Activated B cell treated with CpG ODN at 0.5 μM for 24 hours (primary cell): ENCODE data around the gene CFLAR. TPM values are rescaled to one million over a fixed set of nuclear protein-coding genes. Genes with fewer than 3 reads are reported as not detected.
"Not testable (repeated sequence)": the region's sequence is repeated elsewhere in the genome, so short reads cannot be mapped to it uniquely, and the experiment has no call there.

Experiments used
- ATAC-seq: fragments of 200-7000 bp; cut with Tn5 transposase; one replicate; pipeline ENCODE4 v1.10.0; 2021; ENCODE audit warnings: low read depth, mild to moderate bottlenecking, moderate library complexity
- CTCF ChIA-PET: fragments of 350-600 bp; sonication (Branson Sonifier 250); formaldehyde crosslinking; loops from one replicate; lab custom pipeline; 2021; ENCODE audit warnings: antibody characterized with exemption; lab: Charles Lee
- POLR2A ChIA-PET: fragments of 350-600 bp; sonication (Branson Sonifier 250); formaldehyde crosslinking; loops from one replicate; lab custom pipeline; 2021; ENCODE audit warnings: antibody characterized with exemption; lab: Charles Lee
- DNase-seq: peaks from one replicate; pipeline ENCODE4 v3.0.0; 2022
- H3K27ac Mint-ChIP-seq: one replicate; pipeline ENCODE4 v1.8.0; 2020; ENCODE audit warnings: mixed read lengths
- H3K27me3 Mint-ChIP-seq: one replicate; pipeline ENCODE4 v1.8.0; 2021; ENCODE audit warnings: mixed read lengths
- H3K36me3 Mint-ChIP-seq: one replicate; pipeline ENCODE4 v1.8.0; 2021; ENCODE audit warnings: low read depth, mixed read lengths
- H3K4me1 Mint-ChIP-seq: one replicate; pipeline ENCODE4 v1.8.0; 2021; ENCODE audit warnings: mixed read lengths
- H3K4me3 Mint-ChIP-seq: one replicate; pipeline ENCODE4 v1.8.0; 2020; ENCODE audit warnings: mild to moderate bottlenecking, mixed read lengths
- H3K9me3 Mint-ChIP-seq: one replicate; pipeline ENCODE4 v1.8.0; 2020; ENCODE audit warnings: mixed read lengths
- CTCF ChIP-seq: fragments of 200-600 bp; IDR thresholded peaks from one replicate; pipeline ENCODE4 v1.8.0; 2022; ENCODE audit warnings: antibody characterized with exemption, mild to moderate bottlenecking
- intact Hi-C: fragments of 100-400 bp; cut with micrococcal nuclease; formaldehyde crosslinking; loops from one replicate; pipeline ENCODE4 v1.15.1; 2024
- total RNA-seq: library from RNA; stranded (reverse); gene quantifications from 2 replicates; pipeline ENCODE4 v1.2.3, GENCODE V29; 2022

Gene CFLAR
- total RNA-seq, 1 donor from 2014 or later = 320 TPM

- CTCF ChIA-PET = interaction anchor here (0.8 to 2.9 kb wide), 21 partner anchors 9 to 280 kb away, joined by 3 to 147 read pairs (median 5); partner anchors contain the start of gene ORC2
- Mint-ChIP-seq H3K4me3 (peak overlapping the region; percentile 92), H3K27me3 (no peaks in the 10 kb centered on the region), H3K4me1 (peaks cover 50% of the 10 kb centered on the region), H3K27ac (peak overlapping the region; percentile 83), H3K9me3 (no peaks in the 10 kb centered on the region), H3K36me3 (peaks cover 13% of the 10 kb centered on the region)
- ATAC-seq = no peak
- POLR2A ChIA-PET = interaction anchor here (1.1 to 3.6 kb wide), 9 partner anchors 9 to 220 kb away, joined by 3 to 73 read pairs (median 6); partner anchors contain the start of genes CASP8, CFLAR and ORC2
- no peak for TF ChIP-seq CTCF
- intact Hi-C loops = loop anchor here (1.0 to 5.0 kb wide), 5 partner anchors 26 to 296 kb away; partner anchors contain the start of genes NIF3L1 and PPIL3
- no peak for DNase-seq
Measured at GRCh38 chr2:201183365-201183727, 67.4 kb downstream of the CFLAR start.

GRCh38 chr2:201183835-201184234 is 67.9 kb downstream of the CFLAR start:
- POLR2A ChIA-PET = interaction anchor here (2.2 to 3.6 kb wide), 2 partner anchors 11 to 49 kb away, joined by 12 to 73 read pairs; no protein-coding TSS in a partner anchor
- CTCF ChIA-PET = interaction anchor here (1.1 to 2.9 kb wide), 7 partner anchors 11 to 280 kb away, joined by 3 to 147 read pairs (median 5); no protein-coding TSS in a partner anchor
- peak overlapping the region; percentile 78 for H3K4me3 Mint-ChIP-seq
- not testable (repeated sequence) for H3K27me3 Mint-ChIP-seq, H3K9me3 Mint-ChIP-seq, DNase-seq, H3K27ac Mint-ChIP-seq, ATAC-seq
- peaks cover 52% of the 10 kb centered on the region for H3K4me1 Mint-ChIP-seq
- H3K36me3 Mint-ChIP-seq = peaks cover 16% of the 10 kb centered on the region
- intact Hi-C loops = loop anchor here (1.0 to 5.0 kb wide), 6 partner anchors 9 to 297 kb away; partner anchors contain the start of genes NIF3L1 and PPIL3

- intact Hi-C loops = loop anchor here (1.0 to 5.0 kb wide), 2 partner anchors 9 to 297 kb away; partner anchors contain the start of genes NIF3L1 and PPIL3
- CTCF ChIA-PET = interaction anchor here (2.2 to 2.9 kb wide), 3 partner anchors 11 to 49 kb away, joined by 8 to 147 read pairs (median 23); no protein-coding TSS in a partner anchor
- Mint-ChIP-seq H3K4me1 (peaks cover 52% of the 10 kb centered on the region), H3K27ac (peak overlapping the region; percentile 50), H3K36me3 (peaks cover 16% of the 10 kb centered on the region), H3K4me3 (peak overlapping the region; percentile 78)
- not testable (repeated sequence) for ATAC-seq, H3K27me3 Mint-ChIP-seq, H3K9me3 Mint-ChIP-seq, DNase-seq
- POLR2A ChIA-PET = interaction anchor here (2.2 to 3.6 kb wide), 2 partner anchors 10 to 49 kb away, joined by 12 to 73 read pairs; no protein-coding TSS in a partner anchor
Measured at GRCh38 chr2:201184248-201184647, 68.3 kb downstream of the CFLAR start.

GRCh38 chr2:201185863-201186262 is 69.9 kb downstream of the CFLAR start:
- DNase-seq = no peak
- peaks cover 61% of the 10 kb centered on the region for H3K4me1 Mint-ChIP-seq

GRCh38 chr2:201186982-201187381 is 71.0 kb downstream of the CFLAR start:
- no peaks in the 10 kb centered on the region for H3K9me3 Mint-ChIP-seq
- ATAC-seq (no peak), DNase-seq (no peak)
- no peak for TF ChIP-seq CTCF
- intact Hi-C loops = no loop called here
- no peaks in the 10 kb centered on the region for H3K27me3 Mint-ChIP-seq
- H3K36me3 Mint-ChIP-seq = peaks cover 24% of the 10 kb centered on the region
- POLR2A ChIA-PET = no interaction called here
- no peak overlapping the region for H3K4me3 Mint-ChIP-seq
- peaks cover 72% of the 10 kb centered on the region for H3K4me1 Mint-ChIP-seq
- CTCF ChIA-PET = interaction anchor here (2.4 kb wide), 1 partner anchor 45 kb away, joined by 26 read pairs; no protein-coding TSS in a partner anchor
- no peak overlapping the region for H3K27ac Mint-ChIP-seq

More at GRCh38 chr2:201185863-201186262, 69.9 kb downstream of the CFLAR start:
- Mint-ChIP-seq H3K36me3 (peaks cover 24% of the 10 kb centered on the region), H3K27me3 (no peaks in the 10 kb centered on the region), H3K9me3 (no peaks in the 10 kb centered on the region), H3K4me3 (peak overlapping the region; percentile 55), H3K27ac (peak overlapping the region; percentile 53)
- no peak for TF ChIP-seq CTCF
- ChIA-PET POLR2A (interaction anchor here (0.5 to 1.4 kb wide), 6 partner anchors 9 to 68 kb away, joined by 3 to 10 read pairs (median 4); no protein-coding TSS in a partner anchor), CTCF (interaction anchor here (0.7 to 2.4 kb wide), 6 partner anchors 8 to 285 kb away, joined by 3 to 26 read pairs (median 4); no protein-coding TSS in a partner anchor)
- ATAC-seq = peak; percentile 35
- intact Hi-C loops = no loop called here

- H3K4me3 Mint-ChIP-seq = no peak overlapping the region
- CTCF ChIA-PET = no interaction called here
Measured at GRCh38 chr2:201188449-201188848, 72.5 kb downstream of the CFLAR start.

More at GRCh38 chr2:201188449-201188848, 72.5 kb downstream of the CFLAR start:
- POLR2A ChIA-PET = interaction anchor here (0.7 kb wide), 1 partner anchor 158 kb away, joined by 3 read pairs; no protein-coding TSS in a partner anchor
- no peak for ATAC-seq
- DNase-seq = no peak
- Mint-ChIP-seq H3K36me3 (peaks cover 26% of the 10 kb centered on the region), H3K4me1 (peaks cover 77% of the 10 kb centered on the region), H3K9me3 (no peaks in the 10 kb centered on the region), H3K27me3 (no peaks in the 10 kb centered on the region), H3K27ac (no peak overlapping the region)
- intact Hi-C loops = no loop called here
- no peak for TF ChIP-seq CTCF
